HG03064 (cell line): ENCODE measurements around the gene CD58.

Experiments
- ATAC-seq: cut with Tn5 transposase; IDR thresholded peaks from one replicate; pipeline ENCODE4 v1.9.1; 2021; ENCODE audit warnings: low read depth; ENCODE audit not compliant: unreplicated experiment

Gene CD58

DNA sequence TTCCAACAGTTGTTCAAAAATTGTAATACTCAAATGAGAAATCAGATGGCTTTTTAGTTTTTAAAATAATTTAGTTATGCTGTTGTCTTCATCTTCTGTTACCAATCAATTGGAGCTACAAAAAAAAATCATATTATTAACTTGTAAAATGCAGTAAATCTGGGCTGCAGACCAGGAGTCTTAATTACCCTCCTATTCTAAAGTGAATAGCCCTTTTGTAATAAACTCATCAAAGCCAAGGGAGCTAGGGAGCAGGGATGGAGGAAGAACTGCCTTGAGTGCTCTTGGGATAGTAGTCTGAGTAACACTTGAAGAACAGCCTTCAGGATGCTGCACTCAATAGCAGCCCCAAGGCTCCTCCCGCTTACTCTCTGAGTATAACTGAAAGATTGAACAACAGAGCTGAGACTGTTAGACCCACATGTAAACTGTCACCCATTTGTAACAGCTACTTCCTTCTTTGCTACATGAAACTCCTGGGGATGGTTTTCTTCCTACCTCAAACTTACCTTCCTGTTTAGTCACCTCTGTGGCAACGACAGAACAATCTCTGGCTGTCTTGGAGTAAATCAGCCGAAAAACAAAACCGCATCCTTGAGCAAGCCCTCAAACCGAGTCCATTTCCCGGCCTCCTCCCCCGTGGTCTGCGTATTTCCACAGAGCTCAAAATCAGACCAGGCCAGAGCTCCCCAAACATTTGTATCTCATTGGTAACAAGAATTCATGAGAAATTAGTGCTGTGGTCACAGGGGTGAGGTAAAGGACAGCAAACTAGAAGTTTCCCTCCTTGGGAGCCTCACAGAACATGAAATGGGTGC lies 55.9 kb downstream of the CD58 start:
- peak; percentile 70 for ATAC-seq

DNA sequence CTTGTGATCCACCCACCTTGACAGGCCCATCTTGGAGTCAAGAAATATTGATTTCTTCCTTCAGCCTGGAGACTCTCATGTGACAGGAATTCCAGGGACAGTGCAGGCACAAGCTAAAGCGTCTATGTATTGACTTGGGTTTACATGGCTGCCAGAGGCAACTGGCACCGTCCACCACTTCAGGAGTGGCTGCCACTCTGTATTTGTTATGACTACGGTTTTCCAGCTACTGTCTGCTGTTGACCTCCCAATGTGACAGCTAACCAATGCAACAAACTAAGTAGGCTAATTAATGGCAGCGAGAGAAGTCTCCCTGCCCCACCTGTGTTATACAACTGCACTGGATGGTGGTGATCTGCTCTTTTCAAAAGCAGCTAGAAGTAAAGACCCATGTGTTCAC lies 56.9 kb downstream of the CD58 start:
- no peak for ATAC-seq

DNA sequence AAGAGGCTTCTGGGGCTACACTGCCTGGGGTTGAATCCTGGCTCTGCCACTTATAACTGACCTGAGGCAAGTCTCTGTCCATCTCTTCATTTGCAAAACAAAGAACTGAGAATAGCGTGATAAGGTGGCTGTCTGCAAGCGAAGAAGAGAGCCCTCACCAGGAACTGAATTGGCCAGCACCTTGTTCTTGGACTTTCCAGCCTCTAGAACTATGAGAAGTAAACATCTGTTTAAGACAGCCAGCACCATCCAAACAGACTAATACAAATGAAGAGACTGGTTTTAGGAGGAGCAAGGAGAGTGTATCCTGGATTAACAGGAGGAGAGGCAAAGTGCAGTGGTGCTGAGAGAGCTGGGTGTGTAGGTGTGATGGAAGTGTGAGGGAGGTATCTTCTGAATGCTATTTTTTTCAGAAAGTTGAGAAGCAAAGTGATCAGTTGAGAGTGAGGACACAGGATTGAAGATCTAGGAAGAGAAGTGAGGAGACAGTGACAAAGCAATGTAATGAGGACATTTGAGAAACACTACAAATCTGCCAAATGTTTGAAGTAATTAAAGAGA lies 59.3 kb downstream of the CD58 start:
- ATAC-seq: no peak

DNA sequence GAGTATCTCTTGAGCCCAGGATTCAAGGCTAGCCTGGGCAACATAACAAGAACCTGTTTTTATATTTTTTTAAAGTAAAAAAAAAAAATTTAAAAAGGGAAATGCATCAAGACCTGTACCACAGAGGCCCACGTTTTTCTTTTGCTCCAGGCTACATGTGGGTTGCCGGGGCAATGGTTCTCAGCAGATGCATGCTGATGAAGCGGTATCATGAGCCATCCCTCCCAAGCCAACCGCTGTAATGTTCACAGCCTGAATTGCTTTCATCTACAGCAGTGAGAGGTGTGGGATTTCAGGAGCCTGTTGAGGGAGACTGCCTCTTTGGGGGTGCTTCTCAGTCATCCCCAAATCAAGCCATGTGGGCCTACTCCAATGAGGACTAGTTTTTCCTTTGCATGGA lies 60.5 kb downstream of the CD58 start:
- ATAC-seq: no peak

DNA sequence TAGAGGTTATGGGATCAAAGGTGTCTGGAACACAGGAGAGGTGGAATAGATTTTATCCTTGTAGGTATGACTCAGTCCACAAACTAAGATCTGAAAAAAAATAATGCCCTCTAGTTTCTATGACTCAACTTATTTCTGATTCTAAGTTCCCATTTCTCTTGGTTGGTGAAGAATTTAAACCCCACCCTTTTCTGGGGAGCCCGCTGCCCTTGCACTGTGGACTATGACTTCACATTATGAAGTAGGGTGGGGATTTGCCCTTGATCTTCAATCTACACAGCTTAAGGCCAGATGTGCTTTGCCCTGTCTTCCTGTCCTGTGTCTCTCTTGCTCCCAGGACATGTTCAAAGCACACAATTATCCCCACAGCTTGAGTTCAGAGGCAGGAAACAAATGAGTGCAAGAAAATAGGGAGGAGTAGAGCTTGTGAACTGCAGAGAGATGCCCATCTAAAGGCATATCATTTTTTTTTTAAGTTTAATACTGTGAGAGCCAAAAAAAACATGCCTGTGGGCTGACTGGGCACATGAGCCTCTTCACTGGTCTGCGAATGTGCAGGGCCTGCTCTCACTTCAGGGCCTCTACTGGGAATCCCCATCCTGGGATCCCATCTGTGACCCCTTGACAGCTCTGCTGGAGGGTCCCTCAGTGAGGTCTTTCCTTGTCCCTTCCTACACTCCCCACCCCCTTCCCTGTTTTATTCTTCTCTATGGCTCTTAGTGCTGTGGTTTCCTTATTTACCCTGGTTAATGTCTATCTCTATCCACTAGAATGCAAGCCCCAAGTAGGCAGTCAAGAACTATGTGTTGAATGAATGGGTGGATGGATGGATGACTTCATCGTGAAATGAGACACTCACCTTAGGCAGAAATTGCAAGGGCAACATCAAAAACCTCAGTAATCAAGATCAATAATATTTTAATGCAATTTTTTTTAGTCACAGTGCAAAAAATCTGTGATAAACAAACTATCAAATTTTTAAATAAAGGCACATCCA lies 61.5 kb downstream of the CD58 start:
- peak; percentile 40 for ATAC-seq

DNA sequence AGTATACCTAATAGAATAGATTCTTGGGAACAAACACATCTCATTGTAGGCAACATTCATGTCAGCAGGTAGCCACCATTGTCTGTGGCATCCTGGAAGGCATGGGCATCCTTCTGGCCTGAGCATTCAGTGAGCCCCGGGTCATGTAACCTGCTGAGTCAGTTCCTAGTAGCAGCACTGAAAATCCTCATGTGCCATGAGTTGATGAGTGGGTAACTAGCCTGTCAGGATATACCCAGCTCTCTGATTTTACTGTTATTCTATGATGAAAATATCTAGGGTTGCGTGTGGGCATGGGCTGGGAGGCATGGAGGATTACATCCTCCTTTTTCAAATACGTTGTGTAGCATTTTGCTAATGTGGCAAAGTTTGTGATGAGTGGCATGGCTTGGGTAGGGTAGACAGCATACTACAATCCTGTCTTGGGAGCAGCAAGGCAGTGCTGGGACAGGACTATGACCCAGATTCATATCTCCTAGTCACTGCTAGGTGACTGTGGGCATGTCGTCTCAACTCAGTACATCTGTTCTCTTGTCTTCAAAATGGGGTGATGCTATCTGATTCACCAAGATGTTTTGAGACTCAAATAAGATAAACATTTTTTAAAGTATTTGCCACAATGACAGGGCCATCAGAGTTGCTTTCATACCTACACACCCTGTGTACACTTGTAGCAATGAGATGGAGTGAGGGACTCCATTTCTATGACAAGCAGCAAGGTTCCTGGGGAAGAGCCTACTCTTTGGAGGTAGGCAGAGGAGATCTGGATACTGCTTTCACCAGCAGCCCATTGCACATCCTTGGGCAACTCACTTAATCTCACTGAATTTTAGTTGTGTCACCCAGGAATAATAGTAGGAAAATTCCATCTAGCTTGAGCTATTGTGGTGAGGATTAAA lies 62.5 kb downstream of the CD58 start:
- no peak for ATAC-seq

DNA sequence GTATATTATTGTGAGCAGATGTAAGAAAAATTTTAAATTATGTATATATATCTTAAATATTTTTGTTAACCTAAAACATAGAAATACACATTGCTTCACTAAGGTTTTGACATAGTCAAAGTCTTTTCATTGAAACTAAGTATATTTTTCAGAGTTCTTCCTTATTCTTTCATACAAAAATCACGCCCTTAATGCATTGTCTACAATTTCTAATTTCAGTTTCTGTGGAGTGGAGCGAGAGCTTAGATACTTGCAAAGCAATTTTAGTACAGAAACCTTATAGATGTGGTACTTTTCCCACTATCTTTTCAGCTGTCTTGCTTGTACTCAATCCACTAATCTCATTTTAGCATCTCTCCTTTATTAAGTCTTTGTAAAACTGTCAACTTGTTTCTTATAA lies 63.2 kb downstream of the CD58 start:
- ATAC-seq: no peak

DNA sequence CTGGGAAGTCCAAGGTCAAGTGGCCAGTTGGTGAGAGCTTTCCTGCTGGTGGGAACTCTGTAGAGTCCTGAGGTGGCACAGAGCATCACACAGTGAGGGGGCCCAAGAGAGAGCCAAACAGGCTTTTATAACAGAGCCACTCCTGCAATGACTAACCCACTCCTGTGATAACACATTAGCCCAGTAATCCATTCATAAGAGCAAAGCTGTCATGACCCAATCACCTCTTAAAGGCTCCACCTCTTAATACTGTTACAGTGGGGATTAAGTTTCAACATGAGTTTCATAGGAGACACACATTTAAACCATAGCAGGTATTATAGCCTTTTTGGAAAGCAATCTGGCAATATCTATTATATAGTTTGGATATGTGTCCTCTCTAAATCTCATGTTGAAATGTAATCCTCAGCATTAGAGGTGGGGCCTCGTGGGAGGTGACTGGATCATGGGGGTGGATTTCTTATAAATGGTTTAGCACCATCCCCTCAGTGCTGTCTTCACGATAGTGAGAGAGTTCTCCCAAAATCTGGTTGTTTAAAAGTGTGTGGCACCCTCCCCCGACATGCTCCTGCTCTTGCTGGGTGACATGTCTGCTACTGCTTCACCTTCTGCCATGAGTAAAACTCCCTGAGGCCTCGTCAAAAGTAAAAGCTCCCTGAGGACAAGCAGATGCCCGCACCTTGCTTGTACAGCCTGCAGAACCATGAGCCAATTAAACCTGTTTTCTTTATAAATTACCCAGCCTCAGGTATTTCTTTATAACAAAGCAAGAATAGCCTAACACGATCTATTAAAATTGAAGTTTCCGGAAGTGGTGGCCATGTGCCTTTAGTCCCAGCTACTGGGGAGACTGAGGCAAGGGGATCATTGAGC lies 64.5 kb downstream of the CD58 start:
- ATAC-seq: no peak

DNA sequence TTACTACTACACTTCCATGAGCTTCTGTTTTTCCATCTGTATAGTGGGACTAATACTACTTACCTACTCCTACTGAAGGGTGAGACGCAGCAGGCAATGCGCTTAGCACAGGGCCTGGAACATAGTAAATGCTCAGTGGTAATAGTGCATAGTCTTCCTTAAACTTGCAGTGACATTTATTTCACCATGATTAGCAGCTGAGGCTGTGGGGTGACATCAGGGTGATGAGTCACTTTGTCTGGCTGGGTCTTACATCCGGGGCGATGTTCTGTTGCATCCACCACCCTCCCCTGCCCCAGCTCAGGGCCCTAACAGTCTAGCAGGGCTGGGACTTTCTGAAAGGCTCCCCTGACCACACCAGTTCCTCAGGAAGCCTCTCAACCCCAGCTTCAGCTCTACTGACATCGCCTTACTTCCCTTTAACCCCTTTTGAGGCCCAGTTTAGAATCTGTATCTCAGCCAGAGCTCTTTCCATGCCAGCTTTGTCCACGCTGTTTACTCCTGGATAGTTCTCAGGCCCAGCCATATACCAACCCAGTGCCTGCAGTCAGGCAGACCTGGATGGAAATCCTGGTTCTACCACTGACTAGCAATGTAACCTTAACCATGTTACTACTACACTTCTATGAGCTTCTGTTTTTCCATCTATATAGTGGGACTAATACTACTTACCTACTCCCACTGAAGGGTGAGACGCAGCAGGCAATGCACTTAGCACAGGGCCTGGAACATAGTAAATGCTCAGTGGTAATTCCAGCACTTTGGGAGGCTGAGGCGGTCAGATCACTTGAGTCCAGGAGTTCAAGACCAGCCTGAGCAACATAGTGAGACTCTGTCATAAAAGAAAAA lies 66.3 kb downstream of the CD58 start:
- ATAC-seq: peak; percentile 78

DNA sequence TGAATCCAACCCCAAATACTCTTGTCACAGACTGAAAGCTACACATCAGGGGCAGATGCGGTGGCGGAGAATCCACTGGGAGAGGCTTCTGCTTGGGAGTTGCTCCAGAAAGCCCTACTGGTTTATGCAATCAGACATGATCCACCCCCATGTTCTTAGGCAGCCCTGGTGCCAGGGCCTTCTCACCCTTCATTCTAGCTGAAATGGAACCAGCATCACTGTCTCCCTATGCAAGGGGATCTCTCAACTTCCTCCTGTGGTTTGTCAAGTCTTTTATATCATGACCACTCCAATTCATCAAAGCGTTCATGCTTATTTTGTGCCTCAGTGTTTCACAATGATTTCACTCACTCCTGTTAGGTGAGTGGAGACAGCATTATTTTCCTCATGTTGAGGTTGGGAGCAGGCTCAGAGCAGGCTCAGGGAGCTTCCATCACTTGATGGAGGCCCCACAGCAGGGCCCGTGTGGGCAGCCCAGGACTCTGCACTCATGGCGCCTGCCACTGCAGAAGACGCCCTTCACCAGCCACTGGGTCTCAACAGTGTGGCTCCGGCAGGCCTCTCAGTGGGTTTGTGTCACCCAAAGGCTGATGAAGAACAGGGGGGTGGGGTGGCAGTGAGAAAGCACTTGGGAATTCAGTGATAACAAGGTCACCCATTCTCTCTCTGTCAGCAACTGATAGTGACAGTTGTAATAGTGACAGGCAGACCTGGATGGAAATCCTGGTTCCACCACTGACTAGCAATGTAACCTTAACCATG lies 67.1 kb downstream of the CD58 start:
- peak; percentile 2 for ATAC-seq

DNA sequence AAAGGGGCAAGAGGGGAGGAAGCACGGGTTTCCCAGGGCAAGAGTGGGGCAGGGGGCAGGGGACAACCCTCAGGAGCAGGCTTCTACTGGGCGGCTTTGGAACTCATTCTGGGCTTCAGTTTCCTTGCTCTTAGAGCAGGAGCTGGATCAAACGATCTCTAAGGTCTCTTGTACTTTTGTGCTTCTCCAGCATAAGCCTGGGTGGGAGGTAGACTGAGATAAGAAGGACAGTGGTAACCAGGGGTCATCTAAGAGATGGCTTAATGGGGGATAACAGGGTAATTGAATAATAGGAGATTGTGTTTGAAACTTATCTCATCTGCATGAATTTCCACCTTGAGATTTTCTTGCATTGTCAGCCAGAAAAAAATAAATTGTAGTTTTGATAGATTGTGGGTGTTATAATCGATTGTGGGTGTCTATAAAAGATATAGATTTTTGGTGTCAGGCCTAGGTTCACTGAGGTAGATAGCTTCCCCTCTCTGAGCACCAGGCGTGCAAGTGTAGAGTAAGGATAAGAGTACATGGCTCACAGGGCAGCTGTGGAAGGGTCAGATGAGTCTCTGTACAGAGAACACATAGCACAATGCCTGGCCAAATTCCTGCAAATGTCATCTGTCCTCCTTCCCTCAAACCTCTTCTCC lies 68.0 kb downstream of the CD58 start:
- ATAC-seq: no peak

DNA sequence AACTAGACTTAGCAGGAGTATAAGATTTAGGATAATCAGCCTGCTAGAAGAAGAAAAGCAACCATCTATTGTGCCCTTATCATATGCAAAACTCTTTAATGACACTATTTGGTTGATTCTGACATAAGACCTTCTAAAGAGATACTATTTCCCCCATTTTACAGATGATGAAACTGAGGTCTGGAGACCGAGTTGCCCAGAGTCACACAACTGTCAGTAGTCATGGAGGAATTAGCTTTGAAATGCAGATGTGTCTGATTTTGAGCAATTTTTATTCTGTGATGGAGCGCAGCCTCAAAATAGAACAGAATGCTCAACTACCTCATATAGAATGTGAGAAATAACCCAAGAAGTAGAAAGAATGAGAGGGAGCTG lies 69.0 kb downstream of the CD58 start:
- ATAC-seq: no peak

DNA sequence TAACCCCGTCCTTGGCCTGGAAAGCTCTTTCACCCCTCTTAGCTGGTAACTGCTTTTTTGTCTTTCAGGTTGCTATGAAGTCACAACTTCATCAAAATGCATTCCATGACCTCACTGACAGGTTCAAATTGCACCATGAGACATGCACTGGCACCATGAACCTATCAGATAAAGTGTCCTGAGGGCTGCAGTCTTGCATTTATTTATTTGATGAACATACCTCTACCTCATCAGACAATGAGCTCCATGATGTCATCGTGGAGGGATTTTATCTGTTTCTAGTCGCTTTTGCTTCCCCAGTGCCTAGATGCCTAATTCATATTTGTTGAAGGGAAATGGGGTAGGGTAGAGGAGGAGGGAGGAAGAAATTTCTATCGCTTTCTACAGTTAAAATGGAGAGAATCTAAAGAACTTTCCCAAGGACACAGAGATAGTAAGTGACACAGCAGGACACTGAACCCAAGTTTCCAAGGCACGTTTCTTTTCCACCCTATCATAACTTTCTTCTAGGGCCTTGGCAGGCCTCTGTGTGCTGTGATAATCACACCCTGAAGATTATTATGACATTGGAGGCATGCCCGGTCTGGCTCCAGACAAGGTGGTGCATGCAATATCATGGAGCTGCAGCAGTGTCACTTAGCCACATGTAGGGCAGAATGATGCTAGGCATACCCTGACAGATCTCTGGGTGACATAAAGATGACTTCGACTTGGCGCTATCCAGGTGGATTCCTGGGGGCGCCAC lies 69.5 kb downstream of the CD58 start:
- ATAC-seq: no peak

DNA sequence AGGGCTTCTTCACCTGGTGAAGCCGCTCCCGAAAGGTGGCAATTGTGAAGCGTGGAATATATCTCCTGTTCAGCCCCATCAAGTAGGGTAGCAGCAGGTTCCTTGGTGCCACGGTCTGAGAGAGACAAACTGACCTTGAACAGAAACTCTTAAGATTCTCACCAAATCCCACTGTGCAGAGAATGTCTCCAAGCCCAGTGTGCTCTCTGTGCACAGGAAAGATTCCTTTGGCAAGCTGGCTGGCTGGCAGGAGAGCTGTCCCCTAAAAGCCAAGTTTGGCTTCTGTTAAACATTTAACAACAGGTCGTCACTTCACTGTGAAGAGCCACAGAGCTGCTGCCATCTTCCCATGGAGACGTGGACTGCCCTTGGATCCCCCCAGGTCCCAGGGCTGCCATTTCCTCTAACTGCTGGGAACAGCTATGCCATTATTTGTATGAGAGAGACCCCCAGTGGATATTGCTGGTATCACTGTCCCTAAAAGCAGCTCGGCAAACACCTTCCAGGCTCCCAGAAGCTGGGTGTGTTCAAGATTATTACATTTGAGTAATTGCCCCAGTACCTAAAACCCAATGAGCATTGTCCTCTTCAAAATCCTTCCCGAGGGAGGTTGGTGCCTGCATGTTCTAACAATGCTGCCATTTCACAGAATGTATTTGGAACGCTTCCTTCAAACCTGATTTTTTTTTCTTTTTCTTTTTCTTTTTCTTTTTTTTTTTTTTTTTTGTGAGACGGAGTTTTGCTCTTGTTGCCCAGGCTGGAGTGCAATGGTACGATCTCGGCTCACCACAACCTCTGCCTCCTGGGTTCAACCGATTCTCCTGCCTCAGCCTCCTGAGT lies 71.8 kb downstream of the CD58 start:
- no peak for ATAC-seq

DNA sequence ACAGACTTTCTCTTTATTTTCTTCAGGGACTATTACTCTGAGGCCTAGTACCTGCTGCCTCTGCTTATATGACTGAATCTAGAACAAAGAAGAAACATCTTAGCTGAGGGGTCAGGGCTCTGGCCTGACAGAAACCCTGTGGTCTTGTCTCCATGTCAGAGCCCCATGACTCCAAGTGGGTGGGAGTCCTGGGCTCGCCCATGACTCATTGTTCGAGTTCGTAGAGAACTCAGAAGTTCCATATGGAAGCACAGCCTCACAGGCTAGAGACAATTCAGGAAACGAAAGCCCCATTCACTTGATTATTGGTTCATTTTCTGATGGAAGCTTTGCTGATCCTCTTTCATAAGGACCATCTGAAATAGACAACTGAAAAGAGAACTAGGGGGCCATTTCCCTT lies 73.2 kb downstream of the CD58 start:
- no peak for ATAC-seq

DNA sequence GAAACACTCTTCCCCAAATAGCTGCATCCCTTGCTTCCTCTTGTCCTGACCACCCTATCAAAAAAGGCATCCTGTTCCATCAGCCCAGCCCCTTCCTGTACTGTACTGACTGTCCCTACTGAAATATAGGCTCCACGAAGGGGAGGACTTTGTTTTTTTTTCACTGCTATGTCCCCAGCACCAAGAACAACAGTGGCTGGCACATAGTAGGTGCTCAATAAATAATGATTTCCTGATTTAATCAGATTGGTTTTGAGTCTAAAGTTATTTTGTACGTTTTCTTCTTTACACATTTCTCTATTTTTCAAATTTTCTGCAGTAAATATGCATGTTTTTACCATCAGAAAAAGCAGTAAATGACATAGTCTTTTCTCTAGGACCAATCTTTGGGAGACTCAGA lies 73.9 kb downstream of the CD58 start:
- no peak for ATAC-seq
